ENCODE data around the gene RTN4. TPM values are rescaled to one million over a fixed set of nuclear protein-coding genes. Genes with fewer than 3 reads are reported as not detected.
"Not testable (repeated sequence)": the region's sequence is repeated elsewhere in the genome, so short reads cannot be mapped to it uniquely, and the experiment has no call there.

RTN4 gene
- total RNA-seq, 4 donors from 2014 or later: 183 to 259 (median 244) TPM

DNA sequence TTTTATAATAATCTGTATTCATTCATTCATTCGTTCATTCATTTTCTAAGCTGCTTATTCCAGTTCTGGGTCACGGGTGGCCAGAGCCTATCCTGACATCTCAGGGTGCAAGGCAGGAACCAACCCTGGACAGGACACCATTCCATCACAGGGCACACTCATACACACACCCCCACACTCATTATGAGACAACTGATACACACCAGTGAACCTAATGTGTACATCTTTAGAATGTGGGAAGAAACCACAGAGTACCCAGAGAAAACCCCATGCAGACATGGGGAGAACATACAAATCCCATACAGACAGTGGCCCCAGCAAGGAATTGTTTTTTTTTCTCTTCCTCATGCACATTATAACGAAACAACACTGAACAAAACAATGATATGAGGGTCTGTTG lies 54.7 kb downstream of the RTN4 start:
- Histone ChIP-seq H3K27me3 (no peaks in the 10 kb centered on the region), H3K36me3 (no peaks in the 10 kb centered on the region), H3K4me3 (no peak overlapping the region), H3K9me3 (no peaks in the 10 kb centered on the region), H3K4me1 (peaks cover 81 to 89% of the 10 kb centered on the region in 2 donors), H3K27ac (peak overlapping the region; percentile 89 to 94 (median 91))
- in situ Hi-C loops (cut with MboI; ENCODE audit: low sequenced_read_pairs in 4 of 4): loop anchor here in 1 of 4 donors (25.0 kb wide), 1 partner anchor 883 kb away; the partner anchor contains the start of gene ACYP2
- DNase-seq (no peak), ATAC-seq (no peak)
- intact Hi-C loops (cut with DNase I; ENCODE audit: low total_unique reads): no loop called here
- TF ChIP-seq CTCF (IDR thresholded peaks at IDR 0.05 in 4 of 5, conservative IDR thresholded peaks at IDR 0.05 in 1 of 5): no peak
- TF ChIP-seq POLR2A (IDR thresholded peaks at IDR 0.05): no peak

GRCh38 chr2:54990694-54991093 lies 59.6 kb downstream of the RTN4 start:
- peaks cover 76 to 95% of the 10 kb centered on the region in 2 donors for H3K4me1 ChIP-seq
- intact Hi-C loops (cut with DNase I; ENCODE audit: low total_unique reads); H3K4me3 ChIP-seq; H3K36me3 ChIP-seq; DNase-seq; H3K27me3 ChIP-seq; H3K9me3 ChIP-seq; ATAC-seq: not testable (repeated sequence)
- in situ Hi-C loops (cut with MboI; ENCODE audit: low sequenced_read_pairs in 4 of 4): loop anchor here in 1 of 4 donors (25.0 kb wide), 1 partner anchor 878 kb away; the partner anchor contains the start of gene ACYP2
- peak overlapping the region; percentile 89 to 94 (median 91) for H3K27ac ChIP-seq

DNA sequence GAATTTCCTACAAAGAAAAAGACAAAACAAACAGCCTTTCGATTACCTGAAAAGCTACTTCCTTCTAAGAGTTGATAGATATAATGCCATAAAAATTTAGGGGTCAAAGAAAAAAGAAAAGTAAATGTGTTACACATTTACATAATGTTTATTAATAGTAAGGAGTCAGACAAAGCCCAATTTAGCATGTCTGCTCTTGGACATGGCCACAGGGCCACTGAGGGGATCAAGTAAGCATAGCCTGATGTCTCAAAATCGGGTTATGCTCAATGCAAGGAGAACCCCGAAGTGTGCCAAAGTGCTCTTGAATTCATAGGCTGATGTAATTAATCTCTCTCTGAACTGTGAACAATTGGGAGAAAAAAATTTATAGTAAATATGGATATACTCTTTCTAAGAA lies 61.6 kb downstream of the RTN4 start:
- TF ChIP-seq POLR2A (IDR thresholded peaks at IDR 0.05) (no peak), CTCF (IDR thresholded peaks at IDR 0.05 in 4 of 5, conservative IDR thresholded peaks at IDR 0.05 in 1 of 5) (no peak)
- peak overlapping the region; percentile 89 to 94 (median 91) for H3K27ac ChIP-seq
- intact Hi-C loops (cut with DNase I; ENCODE audit: low total_unique reads) (no loop called here), in situ Hi-C loops (cut with MboI; ENCODE audit: low sequenced_read_pairs in 4 of 4) (loop anchor here in 1 of 4 donors (25.0 kb wide), 1 partner anchor 876 kb away; the partner anchor contains the start of gene ACYP2)
- ATAC-seq: peak; percentile 51 to 73
- peaks cover 78 to 96% of the 10 kb centered on the region in 2 donors for H3K4me1 ChIP-seq
- H3K36me3 ChIP-seq: peaks cover 0 to 8% of the 10 kb centered on the region in 2 donors
- H3K9me3 ChIP-seq: no peaks in the 10 kb centered on the region
- H3K4me3 ChIP-seq: peak overlapping the region in 1 of 4 donors; percentile 8
- H3K27me3 ChIP-seq: no peaks in the 10 kb centered on the region
- no peak for DNase-seq

DNA sequence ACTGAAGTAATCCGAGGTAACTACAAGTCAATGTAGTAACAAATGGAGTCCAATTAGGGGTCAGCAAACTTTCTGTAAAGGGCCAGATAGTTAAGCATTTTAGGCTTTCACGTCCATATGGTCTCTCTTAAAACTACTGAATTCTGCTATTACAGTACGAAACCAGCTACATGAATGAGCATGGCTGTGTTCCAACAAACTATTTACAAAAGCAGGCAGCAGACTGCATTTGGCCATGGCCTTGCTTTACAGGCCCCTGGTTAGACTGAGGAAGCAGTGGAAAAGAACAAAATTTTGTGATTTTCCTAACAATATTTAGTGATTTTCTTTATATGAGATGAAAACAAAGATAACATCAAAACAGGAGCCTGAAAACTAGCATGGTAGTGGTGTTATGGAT lies 64.0 kb downstream of the RTN4 start:
- peaks cover 76 to 96% of the 10 kb centered on the region in 2 donors for H3K4me1 ChIP-seq
- in situ Hi-C loops (cut with MboI; ENCODE audit: low sequenced_read_pairs in 4 of 4): loop anchor here in 1 of 4 donors (25.0 kb wide), 1 partner anchor 874 kb away; the partner anchor contains the start of gene ACYP2
- H3K27ac ChIP-seq: peak overlapping the region; percentile 89 to 94 (median 91)
- no peak for ATAC-seq
- no peaks in the 10 kb centered on the region for H3K27me3 ChIP-seq
- peaks cover 0 to 8% of the 10 kb centered on the region in 2 donors for H3K36me3 ChIP-seq
- no peak for TF ChIP-seq CTCF (IDR thresholded peaks at IDR 0.05 in 4 of 5, conservative IDR thresholded peaks at IDR 0.05 in 1 of 5)
- no peak for TF ChIP-seq POLR2A (IDR thresholded peaks at IDR 0.05)
- DNase-seq: no peak
- H3K9me3 ChIP-seq: no peaks in the 10 kb centered on the region
- intact Hi-C loops (cut with DNase I; ENCODE audit: low total_unique reads): no loop called here
- H3K4me3 ChIP-seq: no peak overlapping the region

DNA sequence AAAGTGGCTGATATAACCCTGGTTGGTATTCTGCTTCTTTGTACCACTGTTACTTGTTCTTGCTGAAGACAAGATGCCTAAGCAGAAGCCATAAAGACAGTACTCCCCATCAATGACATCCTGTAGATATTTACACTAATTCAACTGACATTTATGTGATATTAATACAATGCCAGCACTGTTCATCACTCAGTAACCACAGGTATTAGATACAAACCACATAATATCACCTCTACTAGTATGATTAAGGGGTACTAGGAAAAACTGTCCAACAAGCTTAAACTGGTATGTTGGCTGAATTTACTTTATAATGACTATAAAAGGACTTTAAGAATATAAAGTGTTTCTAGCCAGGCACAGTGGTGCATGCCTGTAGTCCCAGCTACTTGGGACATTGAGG lies 65.8 kb downstream of the RTN4 start:
- no peak for TF ChIP-seq CTCF (IDR thresholded peaks at IDR 0.05 in 4 of 5, conservative IDR thresholded peaks at IDR 0.05 in 1 of 5)
- peak overlapping the region; percentile 89 to 94 (median 91) for H3K27ac ChIP-seq
- H3K4me1 ChIP-seq: peaks cover 75 to 98% of the 10 kb centered on the region in 2 donors

More for the DNA sequence above, 65.8 kb downstream of the RTN4 start:
- in situ Hi-C loops (cut with MboI; ENCODE audit: low sequenced_read_pairs in 4 of 4): loop anchor here in 1 of 4 donors (25.0 kb wide), 1 partner anchor 872 kb away; the partner anchor contains the start of gene ACYP2
- no peak overlapping the region for H3K4me3 ChIP-seq
- peaks cover 0 to 8% of the 10 kb centered on the region in 2 donors for H3K36me3 ChIP-seq
- ATAC-seq (no peak), DNase-seq (no peak)
- no peaks in the 10 kb centered on the region for H3K27me3 ChIP-seq
- H3K9me3 ChIP-seq: no peaks in the 10 kb centered on the region
- intact Hi-C loops (cut with DNase I; ENCODE audit: low total_unique reads): no loop called here

Data from gastrocnemius medialis (tissue), 4 donors.